ENCODE results near the gene HBEGF. TPM values are rescaled to one million over a fixed set of nuclear protein-coding genes. Genes with fewer than 3 reads are reported as not detected.
"Not testable (repeated sequence)": the region's sequence is repeated elsewhere in the genome, so short reads cannot be mapped to it uniquely, and the experiment has no call there.

The HBEGF gene
- total RNA-seq, 1 donor from 2014 or later = 73.9 TPM

- intact Hi-C loops (cut with DNase I) = no loop called here
These were observed 16.6 kb upstream of the HBEGF start for GRCh38 chr5:140362875-140363630.

GRCh38 chr5:140362311-140362710 lies 15.9 kb upstream of the HBEGF start:
- intact Hi-C loops (cut with DNase I) = no loop called here
- peak; percentile 36 for DNase-seq (ENCODE audit: low spot score)

More at GRCh38 chr5:140362875-140363630, 16.6 kb upstream of the HBEGF start:
- peak; percentile 92 for DNase-seq (ENCODE audit: low spot score)

GRCh38 chr5:140361901-140362300 lies 15.5 kb upstream of the HBEGF start:
- intact Hi-C loops (cut with DNase I) = no loop called here
- peak; percentile 73 for DNase-seq (ENCODE audit: low spot score)

- intact Hi-C loops (cut with DNase I) = no loop called here
- peak; percentile 68 for DNase-seq (ENCODE audit: low spot score)
These were observed 14.5 kb upstream of the HBEGF start for GRCh38 chr5:140360681-140361479.

- peak; percentile 51 for DNase-seq (ENCODE audit: low spot score)
- intact Hi-C loops (cut with DNase I) = no loop called here
These were observed 13.7 kb upstream of the HBEGF start, which contains the start of gene SLC4A9 for GRCh38 chr5:140360101-140360500. Gene SLC4A9 (plus strand): TSS chr5:140360194. CDS start chr5:140360237, 43 bp downstream.

- DNase-seq (ENCODE audit: low spot score) = peak; percentile 15
- intact Hi-C loops (cut with DNase I) = loop anchor here (10.0 kb wide), 1 partner anchor 284 kb away; no protein-coding TSS in a partner anchor
These were observed 12.4 kb upstream of the HBEGF start for GRCh38 chr5:140358738-140359310.

GRCh38 chr5:140357726-140358093 lies 11.3 kb upstream of the HBEGF start:
- DNase-seq (ENCODE audit: low spot score) = peak; percentile 91
- intact Hi-C loops (cut with DNase I) = loop anchor here (10.0 kb wide), 1 partner anchor 283 kb away; no protein-coding TSS in a partner anchor

- DNase-seq (ENCODE audit: low spot score) = peak; percentile 66
- intact Hi-C loops (cut with DNase I) = loop anchor here (10.0 kb wide), 1 partner anchor 282 kb away; no protein-coding TSS in a partner anchor
These were observed 10.7 kb upstream of the HBEGF start for GRCh38 chr5:140356853-140357725.

GRCh38 chr5:140355546-140355945 lies 9.1 kb upstream of the HBEGF start:
- DNase-seq (ENCODE audit: low spot score) = no peak
- intact Hi-C loops (cut with DNase I) = loop anchor here (10.0 kb wide), 1 partner anchor 281 kb away; no protein-coding TSS in a partner anchor

GRCh38 chr5:140351609-140352334 lies 5.4 kb upstream of the HBEGF start:
- intact Hi-C loops (cut with DNase I) = loop anchor here (1.0 to 10.0 kb wide), 2 partner anchors 107 to 277 kb away; no protein-coding TSS in a partner anchor
- no peak for DNase-seq (ENCODE audit: low spot score)

- intact Hi-C loops (cut with DNase I) = loop anchor here (5.0 kb wide), 1 partner anchor 172 kb away; the partner anchor contains the start of gene CYSTM1
- no peak for DNase-seq (ENCODE audit: low spot score)
These were observed 2.8 kb upstream of the HBEGF start for GRCh38 chr5:140349244-140349643.

GRCh38 chr5:140348104-140348503 lies 1.7 kb upstream of the HBEGF start:
- intact Hi-C loops (cut with DNase I) = loop anchor here (5.0 kb wide), 1 partner anchor 171 kb away; the partner anchor contains the start of gene CYSTM1

GRCh38 chr5:140347360-140347759 lies 957 bp upstream of the HBEGF start:
- intact Hi-C loops (cut with DNase I) = loop anchor here (2.0 to 5.0 kb wide), 2 partner anchors 51 to 170 kb away; partner anchors contain the start of gene CYSTM1
- peak; percentile 62 for DNase-seq (ENCODE audit: low spot score)

More at GRCh38 chr5:140348104-140348503, 1.7 kb upstream of the HBEGF start:
- DNase-seq (ENCODE audit: low spot score) = peak; percentile 53

- intact Hi-C loops (cut with DNase I) = loop anchor here (1.0 to 5.0 kb wide), 3 partner anchors 49 to 169 kb away; partner anchors contain the start of gene CYSTM1
- DNase-seq (ENCODE audit: low spot score) = peak; percentile 87
These were observed 470 bp downstream of the HBEGF start for GRCh38 chr5:140345919-140346347.

- DNase-seq (ENCODE audit: low spot score) = no peak
These were observed 1.6 kb downstream of the HBEGF start for GRCh38 chr5:140344683-140345423.

GRCh38 chr5:140343849-140344248 lies 2.6 kb downstream of the HBEGF start:
- intact Hi-C loops (cut with DNase I); DNase-seq (ENCODE audit: low spot score): not testable (repeated sequence)

More at GRCh38 chr5:140344683-140345423, 1.6 kb downstream of the HBEGF start:
- intact Hi-C loops (cut with DNase I) = loop anchor here (5.0 kb wide), 1 partner anchor 168 kb away; the partner anchor contains the start of gene CYSTM1

- no peak for DNase-seq (ENCODE audit: low spot score)
- intact Hi-C loops (cut with DNase I) = no loop called here
These were observed 3.5 kb downstream of the HBEGF start for GRCh38 chr5:140342896-140343295.
